Epidermal melanocyte (primary cell): ENCODE results near the gene HLTF.
"Not testable (repeated sequence)": the region's sequence is repeated elsewhere in the genome, so short reads cannot be mapped to it uniquely, and the experiment has no call there.

Source experiments
- DNase-seq: peaks from one replicate; pipeline ENCODE4 v3.0.0; 2011; ENCODE audit warnings: low spot score; ENCODE audit not compliant: insufficient read length

The HLTF gene

GRCh38 chr3:149086232-149086988, at the start of gene HLTF:
TSS of gene HLTF (minus strand) at chr3:149086533. CDS start at chr3:149086336, 197 bp downstream.
- DNase-seq, result peak; percentile 89

GRCh38 chr3:149134575-149134974, 48.2 kb upstream of the HLTF start:
- no peak for DNase-seq

- DNase-seq, result no peak
These were observed 45.3 kb upstream of the HLTF start for GRCh38 chr3:149131589-149131988.

GRCh38 chr3:149129326-149130205, 43.2 kb upstream of the HLTF start, which contains the start of gene HPS3:
TSS of gene HPS3 (plus strand) at chr3:149129638. CDS start at chr3:149129724, 86 bp downstream.
- DNase-seq, result peak; percentile 83

GRCh38 chr3:149128821-149129220, 42.5 kb upstream of the HLTF start:
- no peak for DNase-seq

- no peak for DNase-seq
These were observed 36.6 kb upstream of the HLTF start for GRCh38 chr3:149122721-149123578.

GRCh38 chr3:149120051-149120972, 34.0 kb upstream of the HLTF start:
- peak; percentile 74 for DNase-seq

GRCh38 chr3:149119466-149119865, 33.1 kb upstream of the HLTF start:
- DNase-seq, result no peak

- no peak for DNase-seq
These were observed 32.4 kb upstream of the HLTF start for GRCh38 chr3:149118724-149119123.

- DNase-seq, result no peak
These were observed 28.8 kb upstream of the HLTF start for GRCh38 chr3:149115114-149115513.

GRCh38 chr3:149114458-149114857, 28.1 kb upstream of the HLTF start:
- DNase-seq, result no peak

GRCh38 chr3:149104484-149104883, 18.2 kb upstream of the HLTF start:
- DNase-seq, result no peak

GRCh38 chr3:149101641-149102040, 15.3 kb upstream of the HLTF start:
- no peak for DNase-seq

GRCh38 chr3:149101154-149101553, 14.8 kb upstream of the HLTF start:
- DNase-seq, result no peak

GRCh38 chr3:149097987-149098386, 11.7 kb upstream of the HLTF start:
- DNase-seq, result not testable (repeated sequence)

- no peak for DNase-seq
These were observed 9.2 kb upstream of the HLTF start for GRCh38 chr3:149095487-149095886.

GRCh38 chr3:149091983-149092382, 5.7 kb upstream of the HLTF start:
- no peak for DNase-seq

- no peak for DNase-seq
These were observed 4.6 kb upstream of the HLTF start for GRCh38 chr3:149090907-149091306.

- DNase-seq, result no peak
These were observed 4.1 kb upstream of the HLTF start for GRCh38 chr3:149090461-149090860.

GRCh38 chr3:149089395-149089794, 3.1 kb upstream of the HLTF start:
- DNase-seq, result no peak
